GM23338 (cell line): ENCODE data around the gene ENOPH1.

Experiments
- CREB1 ChIP-seq: fragments of 250-450 bp; sonication (Bioruptor Pico); IDR thresholded peaks from 2 replicates; pipeline ENCODE4 v1.5.0; 2020; ENCODE audit warnings: low read depth, mild to moderate bottlenecking, moderate library complexity
- EZH2 ChIP-seq: fragments of 200-600 bp; sonication (generic); IDR thresholded peaks from one replicate; pipeline ENCODE4 v1.8.0; 2017; ENCODE audit warnings: antibody characterized with exemption, mild to moderate bottlenecking, low read depth; ENCODE audit not compliant: unreplicated experiment
- EZH2phosphoT487 ChIP-seq: fragments of 200-600 bp; sonication (generic); IDR thresholded peaks from one replicate; pipeline ENCODE4 v1.8.1; 2018; ENCODE audit warnings: antibody characterized with exemption; ENCODE audit not compliant: unreplicated experiment
- JUNB ChIP-seq: IDR thresholded peaks from one replicate; pipeline ENCODE4 v1.6.1; 2016; ENCODE audit warnings: antibody characterized with exemption; ENCODE audit not compliant: unreplicated experiment
- POLR2AphosphoS5 ChIP-seq: IDR thresholded peaks from 2 replicates; pipeline ENCODE4 v1.6.1; 2016; ENCODE audit warnings: antibody characterized with exemption, low read depth
- ZNF114 ChIP-seq: fragments of 250-450 bp; sonication (Bioruptor Pico); IDR thresholded peaks from 2 replicates; pipeline ENCODE4 v1.5.0; 2020; ENCODE audit warnings: mild to moderate bottlenecking, moderate library complexity
- ZNF331 ChIP-seq: fragments of 250-450 bp; sonication (Bioruptor Pico); IDR thresholded peaks from 2 replicates; pipeline ENCODE4 v1.5.0; 2020; ENCODE audit warnings: low read depth, mild to moderate bottlenecking, moderate library complexity
- TF ChIP-seq, protein P1 (sequence below), 2 experiments: fragments of 200-600 bp in 1 of 2; sonication (generic) in 1 of 2; conservative IDR thresholded peaks; 2 replicates each; pipeline versions ENCODE4 v1.5.1 to v1.6.1; 2016 to 2017; ENCODE audit warnings: antibody characterized with exemption in 2 of 2, low read depth in 2 of 2, mild to moderate bottlenecking in 2 of 2, moderate library complexity in 1 of 2
- TF ChIP-seq, protein P2 (sequence below): IDR thresholded peaks from one replicate; pipeline ENCODE4 v1.6.1; 2018; ENCODE audit warnings: antibody characterized with exemption; ENCODE audit not compliant: unreplicated experiment
- TF ChIP-seq, protein P3 (sequence below): IDR thresholded peaks from 2 replicates; pipeline ENCODE4 v1.6.1; 2016; ENCODE audit warnings: antibody characterized with exemption

DNA sequence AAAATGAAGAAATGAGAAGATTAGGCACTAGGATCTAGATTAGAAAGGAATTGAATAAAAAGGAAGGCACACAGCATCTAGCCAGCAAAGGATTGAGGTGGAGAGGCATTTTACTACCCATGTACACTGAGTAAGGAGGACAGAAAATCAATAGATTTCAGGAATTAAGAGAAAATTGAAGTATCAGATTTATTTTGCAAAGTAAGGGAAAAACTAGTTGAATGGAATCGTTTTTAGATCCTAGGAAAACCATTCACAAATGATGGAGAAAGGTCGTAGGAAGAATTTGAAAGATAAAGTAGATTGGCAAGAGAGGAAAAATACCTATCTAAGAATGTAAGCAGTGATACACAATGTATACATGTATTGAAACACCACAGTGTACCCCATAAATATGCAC is 31.3 kb downstream of the ENOPH1 start:
- TF ChIP-seq, protein P1, sequence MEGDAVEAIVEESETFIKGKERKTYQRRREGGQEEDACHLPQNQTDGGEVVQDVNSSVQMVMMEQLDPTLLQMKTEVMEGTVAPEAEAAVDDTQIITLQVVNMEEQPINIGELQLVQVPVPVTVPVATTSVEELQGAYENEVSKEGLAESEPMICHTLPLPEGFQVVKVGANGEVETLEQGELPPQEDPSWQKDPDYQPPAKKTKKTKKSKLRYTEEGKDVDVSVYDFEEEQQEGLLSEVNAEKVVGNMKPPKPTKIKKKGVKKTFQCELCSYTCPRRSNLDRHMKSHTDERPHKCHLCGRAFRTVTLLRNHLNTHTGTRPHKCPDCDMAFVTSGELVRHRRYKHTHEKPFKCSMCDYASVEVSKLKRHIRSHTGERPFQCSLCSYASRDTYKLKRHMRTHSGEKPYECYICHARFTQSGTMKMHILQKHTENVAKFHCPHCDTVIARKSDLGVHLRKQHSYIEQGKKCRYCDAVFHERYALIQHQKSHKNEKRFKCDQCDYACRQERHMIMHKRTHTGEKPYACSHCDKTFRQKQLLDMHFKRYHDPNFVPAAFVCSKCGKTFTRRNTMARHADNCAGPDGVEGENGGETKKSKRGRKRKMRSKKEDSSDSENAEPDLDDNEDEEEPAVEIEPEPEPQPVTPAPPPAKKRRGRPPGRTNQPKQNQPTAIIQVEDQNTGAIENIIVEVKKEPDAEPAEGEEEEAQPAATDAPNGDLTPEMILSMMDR (conservative IDR thresholded peaks at IDR 0.05; ENCODE audit: low read depth in 2 of 2), result no peak
- TF ChIP-seq POLR2AphosphoS5 (no peak), EZH2 (no peak), EZH2phosphoT487 (no peak), ZNF114 (no peak), ZNF331 (CRISPR knock-in tag) (no peak), CREB1 (no peak), JUNB (no peak)
- TF ChIP-seq, protein P2, sequence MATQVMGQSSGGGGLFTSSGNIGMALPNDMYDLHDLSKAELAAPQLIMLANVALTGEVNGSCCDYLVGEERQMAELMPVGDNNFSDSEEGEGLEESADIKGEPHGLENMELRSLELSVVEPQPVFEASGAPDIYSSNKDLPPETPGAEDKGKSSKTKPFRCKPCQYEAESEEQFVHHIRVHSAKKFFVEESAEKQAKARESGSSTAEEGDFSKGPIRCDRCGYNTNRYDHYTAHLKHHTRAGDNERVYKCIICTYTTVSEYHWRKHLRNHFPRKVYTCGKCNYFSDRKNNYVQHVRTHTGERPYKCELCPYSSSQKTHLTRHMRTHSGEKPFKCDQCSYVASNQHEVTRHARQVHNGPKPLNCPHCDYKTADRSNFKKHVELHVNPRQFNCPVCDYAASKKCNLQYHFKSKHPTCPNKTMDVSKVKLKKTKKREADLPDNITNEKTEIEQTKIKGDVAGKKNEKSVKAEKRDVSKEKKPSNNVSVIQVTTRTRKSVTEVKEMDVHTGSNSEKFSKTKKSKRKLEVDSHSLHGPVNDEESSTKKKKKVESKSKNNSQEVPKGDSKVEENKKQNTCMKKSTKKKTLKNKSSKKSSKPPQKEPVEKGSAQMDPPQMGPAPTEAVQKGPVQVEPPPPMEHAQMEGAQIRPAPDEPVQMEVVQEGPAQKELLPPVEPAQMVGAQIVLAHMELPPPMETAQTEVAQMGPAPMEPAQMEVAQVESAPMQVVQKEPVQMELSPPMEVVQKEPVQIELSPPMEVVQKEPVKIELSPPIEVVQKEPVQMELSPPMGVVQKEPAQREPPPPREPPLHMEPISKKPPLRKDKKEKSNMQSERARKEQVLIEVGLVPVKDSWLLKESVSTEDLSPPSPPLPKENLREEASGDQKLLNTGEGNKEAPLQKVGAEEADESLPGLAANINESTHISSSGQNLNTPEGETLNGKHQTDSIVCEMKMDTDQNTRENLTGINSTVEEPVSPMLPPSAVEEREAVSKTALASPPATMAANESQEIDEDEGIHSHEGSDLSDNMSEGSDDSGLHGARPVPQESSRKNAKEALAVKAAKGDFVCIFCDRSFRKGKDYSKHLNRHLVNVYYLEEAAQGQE, result no peak
- TF ChIP-seq, protein P3, sequence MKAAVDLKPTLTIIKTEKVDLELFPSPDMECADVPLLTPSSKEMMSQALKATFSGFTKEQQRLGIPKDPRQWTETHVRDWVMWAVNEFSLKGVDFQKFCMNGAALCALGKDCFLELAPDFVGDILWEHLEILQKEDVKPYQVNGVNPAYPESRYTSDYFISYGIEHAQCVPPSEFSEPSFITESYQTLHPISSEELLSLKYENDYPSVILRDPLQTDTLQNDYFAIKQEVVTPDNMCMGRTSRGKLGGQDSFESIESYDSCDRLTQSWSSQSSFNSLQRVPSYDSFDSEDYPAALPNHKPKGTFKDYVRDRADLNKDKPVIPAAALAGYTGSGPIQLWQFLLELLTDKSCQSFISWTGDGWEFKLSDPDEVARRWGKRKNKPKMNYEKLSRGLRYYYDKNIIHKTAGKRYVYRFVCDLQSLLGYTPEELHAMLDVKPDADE, result no peak
